Panc1 (cell line): ENCODE data around the gene MICALL2. TPM values are rescaled to one million over a fixed set of nuclear protein-coding genes. Genes with fewer than 3 reads are reported as not detected.

Source experiments
- ATAC-seq: fragments of 200-7000 bp; cut with Tn5 transposase; 2 replicates; pipeline ENCODE4 v1.9.1; 2020; ENCODE audit warnings: mild to moderate bottlenecking, moderate library complexity
- BruUV-seq: library from RNA; stranded (reverse); fragments of 400-500 nt; replicated peaks from 2 replicates; lab custom pipeline; 2021; lab: Mats Ljungman, UMichigan
- CTCF ChIA-PET: fragments of 300-600 bp; sonication (Branson Sonifier 250); formaldehyde crosslinking; loops from one replicate; lab custom pipeline; 2022; ENCODE audit warnings: antibody characterized with exemption; lab: Charles Lee
- POLR2A ChIA-PET: fragments of 300-600 bp; sonication (Branson Sonifier 250); formaldehyde crosslinking; loops from one replicate; lab custom pipeline; 2022; ENCODE audit warnings: antibody characterized with exemption; lab: Charles Lee
- DNase-seq: peaks from one replicate; pipeline ENCODE4 v3.0.0-alpha.2; 2010; ENCODE audit warnings: low read depth, low spot score
- H3K27ac ChIP-seq: 2 replicates; pipeline ENCODE4 v1.5.1; 2011; ENCODE audit warnings: mild to moderate bottlenecking, low read length, inconsistent platforms
- H3K27me3 ChIP-seq: fragments of 200-500 bp; sonication (Bioruptor generic); 2 replicates; pipeline ENCODE4 v1.6.0; 2014; ENCODE audit warnings: low read length, inconsistent platforms; ENCODE audit not compliant: control insufficient read depth, insufficient read depth
- H3K36me3 ChIP-seq: fragments of 200-500 bp; sonication (Bioruptor generic); 2 replicates; pipeline ENCODE4 v1.5.1; 2014; ENCODE audit warnings: inconsistent platforms, mild to moderate bottlenecking, low read length, moderate library complexity; ENCODE audit not compliant: control insufficient read depth, insufficient read depth
- H3K4me1 ChIP-seq: 2 replicates; pipeline ENCODE4 v1.5.1; 2011; ENCODE audit warnings: inconsistent platforms, mild to moderate bottlenecking, low read length, moderate library complexity; ENCODE audit not compliant: control insufficient read depth, insufficient read depth
- H3K4me3 ChIP-seq, 2 experiments: 2 replicates each; pipeline ENCODE4 v1.5.1; 2011 to 2012; ENCODE audit warnings: low read depth in 2 of 2, low read length in 2 of 2, mild to moderate bottlenecking in 2 of 2, inconsistent platforms in 1 of 2, moderate library complexity in 1 of 2
- H3K9me3 ChIP-seq: fragments of 200-500 bp; sonication (Bioruptor generic); 2 replicates; pipeline ENCODE4 v1.5.1; 2014; ENCODE audit warnings: low read depth, mild to moderate bottlenecking, inconsistent platforms, low read length, moderate library complexity; ENCODE audit not compliant: control insufficient read depth, insufficient read depth
- POLR2AphosphoS5 ChIP-seq: IDR thresholded peaks from 2 replicates; pipeline ENCODE4 v1.6.1; 2012; ENCODE audit warnings: mild to moderate bottlenecking, low read depth, low read length, moderate library complexity
- SIN3A ChIP-seq: IDR thresholded peaks from 2 replicates; pipeline ENCODE4 v1.6.1; 2012; ENCODE audit warnings: low read depth, mild to moderate bottlenecking, low read length, moderate library complexity, borderline replicate concordance; ENCODE audit not compliant: insufficient read depth
- TCF7L2 ChIP-seq: IDR thresholded peaks from 2 replicates; pipeline ENCODE4 v1.6.1; 2011; ENCODE audit warnings: mild to moderate bottlenecking, low read depth, low read length, inconsistent platforms
- in situ Hi-C: cut with HindIII; loops from 2 replicates; pipeline ENCODE4 v1.10.0; 2016; ENCODE audit warnings: low sequenced_read_pairs, low pct_unique_long_range_greater_than_20kb
- intact Hi-C: fragments of 100-400 bp; cut with micrococcal nuclease; formaldehyde crosslinking; loops from one replicate; pipeline ENCODE4 v1.10.0; 2022; ENCODE audit not compliant: unreplicated experiment
- total RNA-seq: library from RNA; stranded (reverse); gene quantifications from one replicate; pipeline ENCODE4 v1.2.1, GENCODE V29; 2021; ENCODE audit not compliant: unreplicated experiment
- TF ChIP-seq, protein P1 (sequence below): fragments of 450-650 bp; IDR thresholded peaks from 2 replicates; pipeline ENCODE4 v1.5.1; 2017; ENCODE audit warnings: mild to moderate bottlenecking
- TF ChIP-seq, protein P2 (sequence below), 2 experiments: IDR thresholded peaks; 2 replicates each; pipeline ENCODE4 v1.6.1; 2011 to 2012; ENCODE audit warnings: low read depth in 2 of 2, control low read depth in 1 of 2, low read length in 1 of 2, mild to moderate bottlenecking in 1 of 2, moderate library complexity in 1 of 2; ENCODE audit not compliant: insufficient read depth in 1 of 2

The MICALL2 gene
- total RNA-seq, 1 experiment from 2014 or later, result 144 TPM

DNA sequence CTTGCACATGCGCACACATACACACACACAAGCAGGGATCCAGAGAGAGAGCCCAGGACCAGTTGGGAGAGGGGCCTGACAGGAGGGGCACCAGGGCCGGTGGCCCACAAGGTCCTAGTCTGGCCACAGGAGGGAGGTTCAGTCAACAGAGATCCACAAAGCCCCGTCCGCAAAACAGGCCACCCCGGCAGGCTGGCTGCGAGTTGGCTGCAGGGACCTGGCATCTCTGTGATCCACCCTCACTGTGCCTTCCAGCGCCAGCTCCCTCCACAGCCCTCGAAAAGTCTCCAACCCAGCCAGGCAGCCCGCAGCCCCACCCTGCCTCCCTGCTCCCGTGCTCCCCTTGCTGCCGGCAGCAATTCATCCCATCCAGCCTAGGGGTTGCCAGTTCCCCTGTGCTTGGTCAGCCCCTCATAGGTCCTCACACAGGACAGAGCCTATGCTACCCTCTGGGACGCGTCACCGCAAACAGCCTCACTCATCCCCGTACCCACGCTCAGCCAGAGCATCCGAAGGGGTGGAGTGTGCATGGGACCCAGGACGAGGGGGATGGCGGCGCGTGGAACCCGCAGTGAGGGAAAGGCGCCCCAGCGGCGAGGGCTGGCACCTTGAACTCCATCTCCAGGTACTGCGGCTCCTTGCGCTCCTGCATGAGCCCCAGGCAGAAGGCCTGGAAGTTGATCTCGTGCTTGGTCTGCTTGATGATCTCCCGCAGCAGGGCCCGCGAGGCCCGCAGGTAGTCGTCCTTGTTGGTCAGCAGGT is 37.4 kb upstream of the MICALL2 start:
- Histone ChIP-seq H3K4me1 (no peaks in the 10 kb centered on the region), H3K27ac (no peak overlapping the region), H3K9me3 (no peaks in the 10 kb centered on the region), H3K27me3 (no peaks in the 10 kb centered on the region), H3K36me3 (peaks cover 24% of the 10 kb centered on the region; the same call in 1 of the 2 replicates), H3K4me3 (no peak overlapping the region)
- POLR2A ChIA-PET, result no interaction called here
- TF ChIP-seq, protein P1, sequence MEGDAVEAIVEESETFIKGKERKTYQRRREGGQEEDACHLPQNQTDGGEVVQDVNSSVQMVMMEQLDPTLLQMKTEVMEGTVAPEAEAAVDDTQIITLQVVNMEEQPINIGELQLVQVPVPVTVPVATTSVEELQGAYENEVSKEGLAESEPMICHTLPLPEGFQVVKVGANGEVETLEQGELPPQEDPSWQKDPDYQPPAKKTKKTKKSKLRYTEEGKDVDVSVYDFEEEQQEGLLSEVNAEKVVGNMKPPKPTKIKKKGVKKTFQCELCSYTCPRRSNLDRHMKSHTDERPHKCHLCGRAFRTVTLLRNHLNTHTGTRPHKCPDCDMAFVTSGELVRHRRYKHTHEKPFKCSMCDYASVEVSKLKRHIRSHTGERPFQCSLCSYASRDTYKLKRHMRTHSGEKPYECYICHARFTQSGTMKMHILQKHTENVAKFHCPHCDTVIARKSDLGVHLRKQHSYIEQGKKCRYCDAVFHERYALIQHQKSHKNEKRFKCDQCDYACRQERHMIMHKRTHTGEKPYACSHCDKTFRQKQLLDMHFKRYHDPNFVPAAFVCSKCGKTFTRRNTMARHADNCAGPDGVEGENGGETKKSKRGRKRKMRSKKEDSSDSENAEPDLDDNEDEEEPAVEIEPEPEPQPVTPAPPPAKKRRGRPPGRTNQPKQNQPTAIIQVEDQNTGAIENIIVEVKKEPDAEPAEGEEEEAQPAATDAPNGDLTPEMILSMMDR, result no peak
- TF ChIP-seq SIN3A, result no peak
- no peak for TF ChIP-seq POLR2AphosphoS5
- TF ChIP-seq TCF7L2, result no peak
- TF ChIP-seq, protein P2, sequence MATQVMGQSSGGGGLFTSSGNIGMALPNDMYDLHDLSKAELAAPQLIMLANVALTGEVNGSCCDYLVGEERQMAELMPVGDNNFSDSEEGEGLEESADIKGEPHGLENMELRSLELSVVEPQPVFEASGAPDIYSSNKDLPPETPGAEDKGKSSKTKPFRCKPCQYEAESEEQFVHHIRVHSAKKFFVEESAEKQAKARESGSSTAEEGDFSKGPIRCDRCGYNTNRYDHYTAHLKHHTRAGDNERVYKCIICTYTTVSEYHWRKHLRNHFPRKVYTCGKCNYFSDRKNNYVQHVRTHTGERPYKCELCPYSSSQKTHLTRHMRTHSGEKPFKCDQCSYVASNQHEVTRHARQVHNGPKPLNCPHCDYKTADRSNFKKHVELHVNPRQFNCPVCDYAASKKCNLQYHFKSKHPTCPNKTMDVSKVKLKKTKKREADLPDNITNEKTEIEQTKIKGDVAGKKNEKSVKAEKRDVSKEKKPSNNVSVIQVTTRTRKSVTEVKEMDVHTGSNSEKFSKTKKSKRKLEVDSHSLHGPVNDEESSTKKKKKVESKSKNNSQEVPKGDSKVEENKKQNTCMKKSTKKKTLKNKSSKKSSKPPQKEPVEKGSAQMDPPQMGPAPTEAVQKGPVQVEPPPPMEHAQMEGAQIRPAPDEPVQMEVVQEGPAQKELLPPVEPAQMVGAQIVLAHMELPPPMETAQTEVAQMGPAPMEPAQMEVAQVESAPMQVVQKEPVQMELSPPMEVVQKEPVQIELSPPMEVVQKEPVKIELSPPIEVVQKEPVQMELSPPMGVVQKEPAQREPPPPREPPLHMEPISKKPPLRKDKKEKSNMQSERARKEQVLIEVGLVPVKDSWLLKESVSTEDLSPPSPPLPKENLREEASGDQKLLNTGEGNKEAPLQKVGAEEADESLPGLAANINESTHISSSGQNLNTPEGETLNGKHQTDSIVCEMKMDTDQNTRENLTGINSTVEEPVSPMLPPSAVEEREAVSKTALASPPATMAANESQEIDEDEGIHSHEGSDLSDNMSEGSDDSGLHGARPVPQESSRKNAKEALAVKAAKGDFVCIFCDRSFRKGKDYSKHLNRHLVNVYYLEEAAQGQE (IDR thresholded peaks at IDR 0.05; ENCODE audit: insufficient read depth in 1 of 2, low read depth in 2 of 2, low read length in 1 of 2), result no peak
- no peak for ATAC-seq
- CTCF ChIA-PET, result no interaction called here
- intact Hi-C loops (no loop called here), in situ Hi-C loops (no loop called here)
- DNase-seq, result no peak
- no TSS peak for BruUV-seq

DNA sequence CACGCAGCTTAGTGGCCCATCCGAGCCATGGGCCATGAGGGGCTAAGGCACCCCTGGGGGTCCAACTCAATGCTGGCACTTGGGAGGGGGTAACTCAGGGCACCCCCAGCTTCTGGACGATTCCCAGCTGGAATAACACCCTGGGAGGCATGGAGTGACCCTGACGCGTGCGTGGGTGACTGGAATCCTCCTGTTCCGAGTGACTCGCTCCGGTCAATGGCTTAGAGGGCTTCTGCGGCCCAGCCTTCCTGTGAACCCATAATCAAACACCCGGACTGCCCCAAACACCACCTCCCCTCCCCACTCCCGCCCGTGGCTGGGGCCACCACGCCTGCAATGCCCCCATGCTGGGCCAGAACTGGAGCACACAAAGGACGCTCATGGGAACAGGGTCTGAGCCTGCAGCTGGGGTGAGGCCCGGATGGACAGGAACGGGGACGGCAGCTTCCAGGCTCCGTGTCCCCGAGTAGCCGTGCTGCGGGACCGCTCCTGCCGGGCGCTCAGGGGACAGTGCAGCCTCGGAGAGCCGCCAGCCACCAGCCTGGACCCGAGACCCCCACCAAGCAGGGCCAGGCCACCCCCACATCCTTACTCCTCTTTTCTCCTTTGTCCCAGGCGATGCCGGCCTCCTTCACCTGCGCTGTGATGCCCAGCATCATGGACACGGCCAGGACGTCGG is 36.4 kb upstream of the MICALL2 start:
- Histone ChIP-seq H3K4me1 (no peaks in the 10 kb centered on the region), H3K4me3 (no peak overlapping the region), H3K27ac (no peak overlapping the region), H3K9me3 (no peaks in the 10 kb centered on the region), H3K27me3 (no peaks in the 10 kb centered on the region), H3K36me3 (peaks cover 19% of the 10 kb centered on the region; the same call in 1 of the 2 replicates)
- ChIA-PET CTCF (no interaction called here), POLR2A (no interaction called here)
- no peak for ATAC-seq
- DNase-seq, result no peak
- TF ChIP-seq SIN3A (no peak), TCF7L2 (no peak), POLR2AphosphoS5 (no peak)
- TF ChIP-seq, protein P2 (IDR thresholded peaks at IDR 0.05; ENCODE audit: insufficient read depth in 1 of 2, low read depth in 2 of 2, low read length in 1 of 2), result no peak
- TF ChIP-seq, protein P1, result no peak
- in situ Hi-C loops, result no loop called here
- no TSS peak for BruUV-seq
- intact Hi-C loops, result no loop called here
